ENCODE results near the gene MROH8.
A peak's percentile ranks its signal among the peaks of the same experiment; 100 is the strongest.

DNA sequence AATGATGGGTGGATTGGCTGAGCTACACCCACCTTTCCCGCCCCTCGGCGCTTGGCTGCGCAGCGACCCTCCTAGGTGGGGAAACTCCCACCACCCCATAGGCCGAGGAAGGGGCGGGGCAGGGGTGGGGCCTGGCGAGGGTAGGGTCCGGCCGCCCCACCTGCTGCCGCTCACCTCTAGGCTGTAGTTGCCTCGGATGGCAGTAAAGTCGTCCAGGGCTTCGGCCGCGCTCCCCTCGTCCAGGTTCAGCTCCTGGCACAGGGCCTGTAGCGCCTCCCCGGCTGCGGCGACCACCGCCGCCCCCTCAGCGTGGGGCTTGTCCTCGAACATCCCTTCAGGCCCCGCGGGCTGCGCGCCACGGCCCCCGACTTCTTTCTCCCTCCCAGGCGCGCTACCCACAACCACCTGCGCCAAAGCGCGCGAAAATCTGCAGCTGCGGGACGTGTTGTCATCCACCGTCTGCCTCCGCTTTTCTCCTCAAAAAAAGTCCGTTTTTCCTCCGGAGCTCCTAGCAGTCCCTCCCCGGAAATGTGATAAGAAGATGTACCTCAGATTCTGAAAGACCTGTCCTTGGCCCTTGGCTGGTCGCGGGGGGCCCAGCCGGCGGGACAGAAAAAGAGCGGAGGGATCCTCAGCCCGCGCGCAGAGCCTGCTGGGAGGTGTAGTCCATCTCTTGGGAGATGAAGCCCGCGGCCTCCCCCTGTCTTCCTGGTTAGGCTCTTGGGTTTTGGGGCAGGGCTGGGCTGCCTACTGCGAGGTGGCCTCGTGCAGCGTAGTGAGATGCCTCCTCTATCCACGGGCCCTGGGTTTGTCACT is 83.5 kb downstream of the MROH8 start, which contains the start of gene RBL1:
- TF ChIP-seq, protein P1, sequence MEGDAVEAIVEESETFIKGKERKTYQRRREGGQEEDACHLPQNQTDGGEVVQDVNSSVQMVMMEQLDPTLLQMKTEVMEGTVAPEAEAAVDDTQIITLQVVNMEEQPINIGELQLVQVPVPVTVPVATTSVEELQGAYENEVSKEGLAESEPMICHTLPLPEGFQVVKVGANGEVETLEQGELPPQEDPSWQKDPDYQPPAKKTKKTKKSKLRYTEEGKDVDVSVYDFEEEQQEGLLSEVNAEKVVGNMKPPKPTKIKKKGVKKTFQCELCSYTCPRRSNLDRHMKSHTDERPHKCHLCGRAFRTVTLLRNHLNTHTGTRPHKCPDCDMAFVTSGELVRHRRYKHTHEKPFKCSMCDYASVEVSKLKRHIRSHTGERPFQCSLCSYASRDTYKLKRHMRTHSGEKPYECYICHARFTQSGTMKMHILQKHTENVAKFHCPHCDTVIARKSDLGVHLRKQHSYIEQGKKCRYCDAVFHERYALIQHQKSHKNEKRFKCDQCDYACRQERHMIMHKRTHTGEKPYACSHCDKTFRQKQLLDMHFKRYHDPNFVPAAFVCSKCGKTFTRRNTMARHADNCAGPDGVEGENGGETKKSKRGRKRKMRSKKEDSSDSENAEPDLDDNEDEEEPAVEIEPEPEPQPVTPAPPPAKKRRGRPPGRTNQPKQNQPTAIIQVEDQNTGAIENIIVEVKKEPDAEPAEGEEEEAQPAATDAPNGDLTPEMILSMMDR (IDR thresholded peaks at IDR 0.05) = peak; percentile 34
- TF ChIP-seq, protein P2, sequence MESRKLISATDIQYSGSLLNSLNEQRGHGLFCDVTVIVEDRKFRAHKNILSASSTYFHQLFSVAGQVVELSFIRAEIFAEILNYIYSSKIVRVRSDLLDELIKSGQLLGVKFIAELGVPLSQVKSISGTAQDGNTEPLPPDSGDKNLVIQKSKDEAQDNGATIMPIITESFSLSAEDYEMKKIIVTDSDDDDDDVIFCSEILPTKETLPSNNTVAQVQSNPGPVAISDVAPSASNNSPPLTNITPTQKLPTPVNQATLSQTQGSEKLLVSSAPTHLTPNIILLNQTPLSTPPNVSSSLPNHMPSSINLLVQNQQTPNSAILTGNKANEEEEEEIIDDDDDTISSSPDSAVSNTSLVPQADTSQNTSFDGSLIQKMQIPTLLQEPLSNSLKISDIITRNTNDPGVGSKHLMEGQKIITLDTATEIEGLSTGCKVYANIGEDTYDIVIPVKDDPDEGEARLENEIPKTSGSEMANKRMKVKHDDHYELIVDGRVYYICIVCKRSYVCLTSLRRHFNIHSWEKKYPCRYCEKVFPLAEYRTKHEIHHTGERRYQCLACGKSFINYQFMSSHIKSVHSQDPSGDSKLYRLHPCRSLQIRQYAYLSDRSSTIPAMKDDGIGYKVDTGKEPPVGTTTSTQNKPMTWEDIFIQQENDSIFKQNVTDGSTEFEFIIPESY (IDR thresholded peaks at IDR 0.05; ENCODE audit: borderline replicate concordance, low read depth) = peak; percentile 16; the same call in 1 of the 2 replicates
- TF ChIP-seq RAD21 (IDR thresholded peaks at IDR 0.05; ENCODE audit: low read length) = no peak
- 0 out of 2 replicates have a peak, but pooled peaks have one; percentile 35 for TF ChIP-seq MXI1 (IDR thresholded peaks at IDR 0.05; ENCODE audit: low read depth, low read length)
- peak in 1 of 2 experiments; percentile 29; a peak in 1 of 4 replicates for TF ChIP-seq EP300 (IDR thresholded peaks at IDR 0.05; ENCODE audit: borderline replicate concordance in 1 of 2, low read depth in 1 of 2, low read length in 1 of 2)
- TF ChIP-seq, protein P3, sequence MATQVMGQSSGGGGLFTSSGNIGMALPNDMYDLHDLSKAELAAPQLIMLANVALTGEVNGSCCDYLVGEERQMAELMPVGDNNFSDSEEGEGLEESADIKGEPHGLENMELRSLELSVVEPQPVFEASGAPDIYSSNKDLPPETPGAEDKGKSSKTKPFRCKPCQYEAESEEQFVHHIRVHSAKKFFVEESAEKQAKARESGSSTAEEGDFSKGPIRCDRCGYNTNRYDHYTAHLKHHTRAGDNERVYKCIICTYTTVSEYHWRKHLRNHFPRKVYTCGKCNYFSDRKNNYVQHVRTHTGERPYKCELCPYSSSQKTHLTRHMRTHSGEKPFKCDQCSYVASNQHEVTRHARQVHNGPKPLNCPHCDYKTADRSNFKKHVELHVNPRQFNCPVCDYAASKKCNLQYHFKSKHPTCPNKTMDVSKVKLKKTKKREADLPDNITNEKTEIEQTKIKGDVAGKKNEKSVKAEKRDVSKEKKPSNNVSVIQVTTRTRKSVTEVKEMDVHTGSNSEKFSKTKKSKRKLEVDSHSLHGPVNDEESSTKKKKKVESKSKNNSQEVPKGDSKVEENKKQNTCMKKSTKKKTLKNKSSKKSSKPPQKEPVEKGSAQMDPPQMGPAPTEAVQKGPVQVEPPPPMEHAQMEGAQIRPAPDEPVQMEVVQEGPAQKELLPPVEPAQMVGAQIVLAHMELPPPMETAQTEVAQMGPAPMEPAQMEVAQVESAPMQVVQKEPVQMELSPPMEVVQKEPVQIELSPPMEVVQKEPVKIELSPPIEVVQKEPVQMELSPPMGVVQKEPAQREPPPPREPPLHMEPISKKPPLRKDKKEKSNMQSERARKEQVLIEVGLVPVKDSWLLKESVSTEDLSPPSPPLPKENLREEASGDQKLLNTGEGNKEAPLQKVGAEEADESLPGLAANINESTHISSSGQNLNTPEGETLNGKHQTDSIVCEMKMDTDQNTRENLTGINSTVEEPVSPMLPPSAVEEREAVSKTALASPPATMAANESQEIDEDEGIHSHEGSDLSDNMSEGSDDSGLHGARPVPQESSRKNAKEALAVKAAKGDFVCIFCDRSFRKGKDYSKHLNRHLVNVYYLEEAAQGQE (IDR thresholded peaks at IDR 0.05; ENCODE audit: low read depth, low read length) = no peak
- TF ChIP-seq EZH2phosphoT487 (IDR thresholded peaks at IDR 0.05; ENCODE audit: borderline replicate concordance, low read depth) = no peak
- TF ChIP-seq, protein P4, sequence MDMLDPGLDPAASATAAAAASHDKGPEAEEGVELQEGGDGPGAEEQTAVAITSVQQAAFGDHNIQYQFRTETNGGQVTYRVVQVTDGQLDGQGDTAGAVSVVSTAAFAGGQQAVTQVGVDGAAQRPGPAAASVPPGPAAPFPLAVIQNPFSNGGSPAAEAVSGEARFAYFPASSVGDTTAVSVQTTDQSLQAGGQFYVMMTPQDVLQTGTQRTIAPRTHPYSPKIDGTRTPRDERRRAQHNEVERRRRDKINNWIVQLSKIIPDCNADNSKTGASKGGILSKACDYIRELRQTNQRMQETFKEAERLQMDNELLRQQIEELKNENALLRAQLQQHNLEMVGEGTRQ (IDR thresholded peaks at IDR 0.05; ENCODE audit: borderline replicate concordance, low read depth, low read length) = no peak
- TF ChIP-seq POLR2AphosphoS5 (IDR thresholded peaks at IDR 0.05; ENCODE audit: low read depth, low read length) = peak; percentile 42; the same call in 1 of the 2 replicates
- no peak for TF ChIP-seq TEAD4 (IDR thresholded peaks at IDR 0.05; ENCODE audit: borderline replicate concordance, insufficient read depth)
